Measurements from ENCODE around the gene GK. TPM values are rescaled to one million over a fixed set of nuclear protein-coding genes. Genes with fewer than 3 reads are reported as not detected.
"Not testable (repeated sequence)": the region's sequence is repeated elsewhere in the genome, so short reads cannot be mapped to it uniquely, and the experiment has no call there.

The GK gene
- total RNA-seq, 1 donor from 2014 or later = 16.3 TPM

- H3K27ac Mint-ChIP-seq = no peak overlapping the region
- peaks cover 4% of the 10 kb centered on the region for H3K36me3 Mint-ChIP-seq (ENCODE audit: insufficient read depth)
- H3K4me1 Mint-ChIP-seq (ENCODE audit: low read depth) = peaks cover 3% of the 10 kb centered on the region
- H3K4me3 Mint-ChIP-seq (ENCODE audit: low read depth) = no peak overlapping the region
- no peak for DNase-seq (ENCODE audit: low spot score, unreplicated experiment)
- no peak for TF ChIP-seq CTCF (IDR thresholded peaks at IDR 0.05; ENCODE audit: unreplicated experiment)
- H3K27me3 Mint-ChIP-seq = no peaks in the 10 kb centered on the region
- H3K9me3 Mint-ChIP-seq (ENCODE audit: low read depth) = no peaks in the 10 kb centered on the region
Measured at GRCh38 chrX:30663322-30663721, 10.1 kb downstream of the GK start.

- Mint-ChIP-seq H3K4me3 (ENCODE audit: low read depth) (no peak overlapping the region), H3K27me3 (no peaks in the 10 kb centered on the region), H3K36me3 (ENCODE audit: insufficient read depth) (peaks cover 14% of the 10 kb centered on the region), H3K9me3 (ENCODE audit: low read depth) (no peaks in the 10 kb centered on the region), H3K4me1 (ENCODE audit: low read depth) (peaks cover 3% of the 10 kb centered on the region), H3K27ac (no peak overlapping the region)
- no peak for DNase-seq (ENCODE audit: low spot score, unreplicated experiment)
- no peak for TF ChIP-seq CTCF (IDR thresholded peaks at IDR 0.05; ENCODE audit: unreplicated experiment)
Measured at GRCh38 chrX:30665471-30665870, 12.2 kb downstream of the GK start.

- H3K4me3 Mint-ChIP-seq (ENCODE audit: low read depth) = no peak overlapping the region
- H3K36me3 Mint-ChIP-seq (ENCODE audit: insufficient read depth) = peaks cover 14% of the 10 kb centered on the region
- no peak overlapping the region for H3K27ac Mint-ChIP-seq
- TF ChIP-seq CTCF (IDR thresholded peaks at IDR 0.05; ENCODE audit: unreplicated experiment) = no peak
- H3K4me1 Mint-ChIP-seq (ENCODE audit: low read depth) = peaks cover 3% of the 10 kb centered on the region
- no peak for DNase-seq (ENCODE audit: low spot score, unreplicated experiment)
- H3K9me3 Mint-ChIP-seq (ENCODE audit: low read depth) = no peaks in the 10 kb centered on the region
- H3K27me3 Mint-ChIP-seq = no peaks in the 10 kb centered on the region
Measured at GRCh38 chrX:30666094-30666493, 12.9 kb downstream of the GK start.

- H3K4me3 Mint-ChIP-seq (ENCODE audit: low read depth) = no peak overlapping the region
- no peak for TF ChIP-seq CTCF (IDR thresholded peaks at IDR 0.05; ENCODE audit: unreplicated experiment)
- H3K9me3 Mint-ChIP-seq (ENCODE audit: low read depth) = no peaks in the 10 kb centered on the region
Measured at GRCh38 chrX:30668581-30668980, 15.4 kb downstream of the GK start.

GRCh38 chrX:30671189-30671588, 18.0 kb downstream of the GK start:
- peaks cover 14% of the 10 kb centered on the region for H3K36me3 Mint-ChIP-seq (ENCODE audit: insufficient read depth)
- not testable (repeated sequence) for H3K9me3 Mint-ChIP-seq (ENCODE audit: low read depth); H3K27ac Mint-ChIP-seq; DNase-seq (ENCODE audit: low spot score, unreplicated experiment); H3K4me1 Mint-ChIP-seq (ENCODE audit: low read depth); H3K4me3 Mint-ChIP-seq (ENCODE audit: low read depth); H3K27me3 Mint-ChIP-seq

More at GRCh38 chrX:30668581-30668980, 15.4 kb downstream of the GK start:
- no peaks in the 10 kb centered on the region for H3K27me3 Mint-ChIP-seq
- no peak overlapping the region for H3K27ac Mint-ChIP-seq
- DNase-seq (ENCODE audit: low spot score, unreplicated experiment) = no peak
- peaks cover 15% of the 10 kb centered on the region for H3K36me3 Mint-ChIP-seq (ENCODE audit: insufficient read depth)
- H3K4me1 Mint-ChIP-seq (ENCODE audit: low read depth) = peaks cover under 1% of the 10 kb centered on the region

GRCh38 chrX:30673127-30673796, 20.0 kb downstream of the GK start:
- no peak overlapping the region for H3K27ac Mint-ChIP-seq
- DNase-seq (ENCODE audit: low spot score, unreplicated experiment) = no peak
- H3K4me3 Mint-ChIP-seq (ENCODE audit: low read depth) = no peak overlapping the region
- no peaks in the 10 kb centered on the region for H3K9me3 Mint-ChIP-seq (ENCODE audit: low read depth)
- no peak for TF ChIP-seq CTCF (IDR thresholded peaks at IDR 0.05; ENCODE audit: unreplicated experiment)
- no peaks in the 10 kb centered on the region for H3K27me3 Mint-ChIP-seq
- H3K4me1 Mint-ChIP-seq (ENCODE audit: low read depth) = no peaks in the 10 kb centered on the region
- peaks cover 17% of the 10 kb centered on the region for H3K36me3 Mint-ChIP-seq (ENCODE audit: insufficient read depth)
